Subcutaneous adipose tissue (tissue), 4 donors: ENCODE results near the gene NOS2. TPM values are rescaled to one million over a fixed set of nuclear protein-coding genes. Genes with fewer than 3 reads are reported as not detected.

Source experiments
- CTCF ChIP-seq: fragments of 450-650 bp; IDR thresholded peaks from one replicate; pipeline ENCODE4 v1.5.1; 2016; ENCODE audit warnings: low read depth, mild to moderate bottlenecking, control low read depth, antibody characterized with exemption, moderate library complexity
- total RNA-seq, 4 donors: library from RNA; depleted of rRNA; stranded (reverse); fragments of >200 nt; gene quantifications; one replicate each; pipeline ENCODE4 v1.1.0, GENCODE V29; 2016

NOS2 gene
- total RNA-seq, 4 donors from 2014 or later: 0.22 TPM; not detected in 3

- no peak for TF ChIP-seq CTCF
These were observed 17.5 kb downstream of the NOS2 start for GRCh38 chr17:27782791-27783206.

- no peak for TF ChIP-seq CTCF
These were observed 19.4 kb downstream of the NOS2 start for GRCh38 chr17:27780828-27781404.

- TF ChIP-seq CTCF: no peak
These were observed 20.1 kb downstream of the NOS2 start for GRCh38 chr17:27780092-27780827.

GRCh38 chr17:27778183-27778582 is 22.1 kb downstream of the NOS2 start:
- TF ChIP-seq CTCF: no peak

GRCh38 chr17:27776882-27777624 is 23.3 kb downstream of the NOS2 start:
- no peak for TF ChIP-seq CTCF

GRCh38 chr17:27771586-27771985 is 28.7 kb downstream of the NOS2 start:
- no peak for TF ChIP-seq CTCF

GRCh38 chr17:27770877-27771276 is 29.5 kb downstream of the NOS2 start:
- no peak for TF ChIP-seq CTCF
